ENCODE measurements around the gene PON1.

Gene PON1

GRCh38 chr7:95330961-95331337 lies 6.6 kb upstream of the PON1 start:
- no peaks in the 10 kb centered on the region for H3K9me3 ChIP-seq (ENCODE audit: severe bottlenecking)
- H3K27me3 ChIP-seq (ENCODE audit: insufficient read depth, low read depth, severe bottlenecking) = no peaks in the 10 kb centered on the region
- no peak overlapping the region for H3K4me3 ChIP-seq (ENCODE audit: low read depth, low read length)
- DNase-seq = no peak
- no peaks in the 10 kb centered on the region for H3K36me3 ChIP-seq
- TF ChIP-seq CTCF (IDR thresholded peaks at IDR 0.05; ENCODE audit: low read depth, low read length) = no peak
- H3K27ac ChIP-seq = no peak overlapping the region

- no peak overlapping the region for H3K4me3 ChIP-seq (ENCODE audit: low read depth, low read length)
- H3K27me3 ChIP-seq (ENCODE audit: insufficient read depth, low read depth, severe bottlenecking) = no peaks in the 10 kb centered on the region
- no peak overlapping the region for H3K27ac ChIP-seq
- no peaks in the 10 kb centered on the region for H3K9me3 ChIP-seq (ENCODE audit: severe bottlenecking)
- no peak for DNase-seq
- TF ChIP-seq CTCF (IDR thresholded peaks at IDR 0.05; ENCODE audit: low read depth, low read length) = no peak
- no peaks in the 10 kb centered on the region for H3K36me3 ChIP-seq
These were observed 6.0 kb upstream of the PON1 start for GRCh38 chr7:95330204-95330960.

GRCh38 chr7:95327356-95327755 lies 3.0 kb upstream of the PON1 start:
- H3K4me3 ChIP-seq (ENCODE audit: low read depth, low read length) = no peak overlapping the region
- H3K27ac ChIP-seq = no peak overlapping the region
- DNase-seq = no peak
- no peak for TF ChIP-seq CTCF (IDR thresholded peaks at IDR 0.05; ENCODE audit: low read depth, low read length)
- H3K9me3 ChIP-seq (ENCODE audit: severe bottlenecking) = no peaks in the 10 kb centered on the region
- no peaks in the 10 kb centered on the region for H3K27me3 ChIP-seq (ENCODE audit: insufficient read depth, low read depth, severe bottlenecking)
- no peaks in the 10 kb centered on the region for H3K36me3 ChIP-seq

- Histone ChIP-seq H3K27me3 (ENCODE audit: insufficient read depth, low read depth, severe bottlenecking) (no peaks in the 10 kb centered on the region), H3K27ac (no peak overlapping the region), H3K36me3 (no peaks in the 10 kb centered on the region), H3K9me3 (ENCODE audit: severe bottlenecking) (no peaks in the 10 kb centered on the region), H3K4me3 (ENCODE audit: low read depth, low read length) (no peak overlapping the region)
- no peak for DNase-seq
- no peak for TF ChIP-seq CTCF (IDR thresholded peaks at IDR 0.05; ENCODE audit: low read depth, low read length)
These were observed 762 bp downstream of the PON1 start for GRCh38 chr7:95323410-95324129.

- TF ChIP-seq CTCF (IDR thresholded peaks at IDR 0.05; ENCODE audit: low read depth, low read length) = no peak
- no peak for DNase-seq
- H3K36me3 ChIP-seq = no peaks in the 10 kb centered on the region
- no peak overlapping the region for H3K4me3 ChIP-seq (ENCODE audit: low read depth, low read length)
- no peaks in the 10 kb centered on the region for H3K9me3 ChIP-seq (ENCODE audit: severe bottlenecking)
- no peaks in the 10 kb centered on the region for H3K27me3 ChIP-seq (ENCODE audit: insufficient read depth, low read depth, severe bottlenecking)
- H3K27ac ChIP-seq = no peak overlapping the region
These were observed 1.5 kb downstream of the PON1 start for GRCh38 chr7:95322854-95323253.

All from WERI-Rb-1 (cell line).